Endothelial cell of umbilical vein (primary cell): ENCODE measurements around the gene ANXA2. TPM values are rescaled to one million over a fixed set of nuclear protein-coding genes. Genes with fewer than 3 reads are reported as not detected.

Source experiments
- BruUV-seq: library from RNA; stranded (reverse); fragments of 400-500 nt; replicated peaks from 2 replicates; lab custom pipeline; 2021; lab: Mats Ljungman, UMichigan
- CTCF ChIA-PET: fragments of 300-600, 350-600 bp; sonication (Branson Sonifier 250); formaldehyde crosslinking; loops from one replicate; lab custom pipeline; 2021; ENCODE audit warnings: antibody characterized with exemption, inconsistent platforms; lab: Charles Lee
- POLR2A ChIA-PET: fragments of 300-600, 350-600 bp; sonication (Branson Sonifier 250); formaldehyde crosslinking; loops from one replicate; lab custom pipeline; 2021; ENCODE audit warnings: antibody characterized with exemption, inconsistent platforms; lab: Charles Lee
- DNase-seq: peaks from one replicate; pipeline ENCODE4 v3.0.0-alpha.2; 2011; ENCODE audit warnings: low read depth, low spot score
- FAIRE-seq: peaks from 2 replicates; lab custom pipeline; 2011; peaks lifted over from hg19 to GRCh38; lab: Jason Lieb, UNC
- H2AFZ ChIP-seq: 2 replicates; pipeline ENCODE4 v1.6.0; 2012; ENCODE audit warnings: low read depth, low read length, control low read depth, inconsistent platforms
- H3K27ac ChIP-seq: 2 replicates; pipeline ENCODE4 v1.5.1; 2011; ENCODE audit warnings: low read depth, mild to moderate bottlenecking, control low read depth, low read length, moderate library complexity; ENCODE audit not compliant: insufficient read depth
- H3K27me3 ChIP-seq, 2 experiments: 2 replicates each; pipeline versions ENCODE4 v1.6.0 to v1.6.1; 2011; ENCODE audit warnings: low read length in 2 of 2, mixed read lengths in 1 of 2; ENCODE audit not compliant: control insufficient read depth in 2 of 2, insufficient read depth in 2 of 2
- H3K36me3 ChIP-seq, 2 experiments: 2 replicates in 1 of 2; 3 replicates in 1 of 2; pipeline ENCODE4 v1.5.1; 2011; ENCODE audit warnings: low read length in 2 of 2, mild to moderate bottlenecking in 1 of 2, moderate library complexity in 1 of 2; ENCODE audit not compliant: control insufficient read depth in 2 of 2, insufficient read depth in 2 of 2; ENCODE audit errors: extremely low read depth in 1 of 2
- H3K4me1 ChIP-seq: 3 replicates; pipeline ENCODE4 v1.5.1; 2011; ENCODE audit warnings: mild to moderate bottlenecking, low read length; ENCODE audit not compliant: control insufficient read depth, insufficient read depth; ENCODE audit errors: extremely low read depth
- H3K4me2 ChIP-seq: 2 replicates; pipeline ENCODE4 v1.6.1; 2011; ENCODE audit warnings: low read length, control low read depth, mixed read lengths; ENCODE audit not compliant: insufficient read depth
- H3K4me3 ChIP-seq, 3 experiments: fragments of 200-600 bp in 1 of 3; sonication (generic), shearing (Covaris generic) in 1 of 3; replicated peaks in 1 of 3; 2 replicates each; pipeline ENCODE4 v1.5.1; 2011 to 2016; ENCODE audit warnings: control low read depth in 3 of 3, low read length in 3 of 3, mild to moderate bottlenecking in 2 of 3, inconsistent platforms in 1 of 3, low read depth in 1 of 3, moderate library complexity in 1 of 3; ENCODE audit not compliant: insufficient read depth in 1 of 3
- H3K79me2 ChIP-seq: 2 replicates; pipeline ENCODE4 v1.6.0; 2012; ENCODE audit warnings: low read length, inconsistent platforms; ENCODE audit not compliant: control insufficient read depth, insufficient read depth
- H3K9ac ChIP-seq: replicated peaks from 2 replicates; pipeline ENCODE3; 2011; ENCODE audit warnings: low read length, control low read depth; ENCODE audit not compliant: insufficient read depth; ENCODE audit errors: extremely low read depth
- H3K9me1 ChIP-seq: replicated peaks from 3 replicates; pipeline ENCODE4 v1.6.0; 2011; ENCODE audit warnings: mild to moderate bottlenecking, low read length; ENCODE audit not compliant: control insufficient read depth, insufficient read depth; ENCODE audit errors: extremely low read depth
- H3K9me3 ChIP-seq: replicated peaks from 2 replicates; pipeline ENCODE4 v1.5.1; 2012; ENCODE audit warnings: low read length, inconsistent platforms; ENCODE audit not compliant: control insufficient read depth, insufficient read depth
- H4K20me1 ChIP-seq: replicated peaks from 2 replicates; pipeline ENCODE3; 2011; ENCODE audit warnings: mild to moderate bottlenecking, low read length; ENCODE audit not compliant: control insufficient read depth, insufficient read depth; ENCODE audit errors: extremely low read depth
- EZH2 ChIP-seq: IDR thresholded peaks from 2 replicates; pipeline ENCODE4 v1.6.1; 2012; ENCODE audit warnings: borderline replicate concordance, low read depth, mild to moderate bottlenecking, moderate library complexity, low read length, inconsistent platforms; ENCODE audit not compliant: severe bottlenecking
- FOS ChIP-seq: IDR thresholded peaks from 2 replicates; pipeline ENCODE4 v1.6.1; 2011; ENCODE audit warnings: mild to moderate bottlenecking, low read length, moderate library complexity, borderline replicate concordance; ENCODE audit not compliant: insufficient read depth
- GATA2 ChIP-seq: IDR thresholded peaks from 2 replicates; pipeline ENCODE4 v1.7.0; 2011; ENCODE audit warnings: low read depth, mild to moderate bottlenecking, moderate library complexity, mixed read lengths, low read length; ENCODE audit not compliant: insufficient read length, insufficient read depth
- JUN ChIP-seq: IDR thresholded peaks from 2 replicates; pipeline ENCODE4 v1.6.1; 2011; ENCODE audit warnings: borderline replicate concordance, low read depth; ENCODE audit not compliant: insufficient read length, insufficient read depth
- MAX ChIP-seq: IDR thresholded peaks from 2 replicates; pipeline ENCODE4 v1.6.1; 2011; ENCODE audit not compliant: insufficient read depth, insufficient read length
- MYC ChIP-seq: IDR thresholded peaks from one replicate; pipeline ENCODE4 v1.6.1; 2011; ENCODE audit warnings: mild to moderate bottlenecking, low read depth, low read length
- POLR2A ChIP-seq: IDR thresholded peaks from 2 replicates; pipeline ENCODE4 v1.6.1; 2012; ENCODE audit warnings: low read depth, mild to moderate bottlenecking, control low read depth, low read length
- POLR2AphosphoS5 ChIP-seq: IDR thresholded peaks from 2 replicates; pipeline ENCODE4 v1.6.1; 2012; ENCODE audit warnings: low read depth, mild to moderate bottlenecking, control low read depth, low read length, moderate library complexity; ENCODE audit not compliant: insufficient read depth
- dilution Hi-C: fragments of 300-500 bp; cut with MboI; formaldehyde crosslinking; loops from one replicate; pipeline ENCODE4 v1.15.0; 2019; ENCODE audit warnings: low sequenced_read_pairs; ENCODE audit not compliant: extremely low pct_ligation_motif_present
- intact Hi-C: fragments of 100-400 bp; cut with micrococcal nuclease; formaldehyde crosslinking; loops from one replicate; pipeline ENCODE4 v1.10.0; 2022
- polyA plus RNA-seq, 4 experiments: library from polyadenylated mRNA; depleted of rRNA in 3 of 4; stranded (reverse) in 3 of 4; unstranded in 1 of 4; fragments of >200 nt; gene quantifications; 2 replicates each; pipeline versions ENCODE4 v1.2.1 to v1.2.3, GENCODE V29; 2011 to 2012; ENCODE audit warnings: missing spikeins in 1 of 4
- total RNA-seq: library from RNA; stranded (reverse); gene quantifications from 2 replicates; pipeline ENCODE4 v1.2.3, GENCODE V29; 2021

The ANXA2 gene
- total and polyA plus RNA-seq, 2 donors (not counting 3 experiments of a cell fraction or from before 2014, with no cell fraction given): 2,725 to 3,299 TPM

- peak overlapping the region; percentile 96 for H3K4me2 ChIP-seq
- BruUV-seq: no TSS peak
- TF ChIP-seq POLR2A (peak; percentile 94), GATA2 (peak; percentile 66), MAX (no peak), POLR2AphosphoS5 (peak; percentile 95), FOS (peak; percentile 88), MYC (no peak), JUN (peak; percentile 52), EZH2 (no peak)
- H3K79me2 ChIP-seq: peaks cover 96% of the 10 kb centered on the region
- H3K4me1 ChIP-seq: peaks cover 74% of the 10 kb centered on the region
- H3K27me3 ChIP-seq: no peaks in the 10 kb centered on the region
- peak overlapping the region in 2 of 3 experiments; percentile 2 to 96 for H3K4me3 ChIP-seq
- POLR2A ChIA-PET: interaction anchor here (0.6 to 4.7 kb wide), 9 partner anchors 12 to 123 kb away, joined by 3 to 27 read pairs (median 3); no protein-coding TSS in a partner anchor
- no peaks in the 10 kb centered on the region for H3K9me3 ChIP-seq
- peak overlapping the region; percentile 97 for H3K27ac ChIP-seq
- intact Hi-C loops (loop anchor here (1.0 to 2.0 kb wide), 3 partner anchors 19 to 86 kb away; partner anchors contain the start of gene ICE2), dilution Hi-C loops (no loop called here)
- peaks cover 5 to 11% of the 10 kb centered on the region in 2 experiments for H3K36me3 ChIP-seq
- no peak overlapping the region for H2AFZ ChIP-seq
- H3K9ac ChIP-seq: peak overlapping the region; percentile 100
- H4K20me1 ChIP-seq: peaks cover 20% of the 10 kb centered on the region
- CTCF ChIA-PET: interaction anchor here (0.6 to 3.8 kb wide), 8 partner anchors 19 to 50 kb away, joined by 3 to 23 read pairs (median 4); no protein-coding TSS in a partner anchor
- DNase-seq (peak; percentile 94), FAIRE-seq (peak; percentile 91)
- no peaks in the 10 kb centered on the region for H3K9me1 ChIP-seq
Measured at GRCh38 chr15:60392986-60393790, 4.6 kb downstream of the ANXA2 start.
